Bronchial epithelial cell (primary cell): ENCODE results near the gene COL11A1. TPM values are rescaled to one million over a fixed set of nuclear protein-coding genes. Genes with fewer than 3 reads are reported as not detected.

Experiments used
- DNase-seq: peaks from one replicate; pipeline ENCODE4 v3.0.0-alpha.2; 2010; ENCODE audit warnings: low read depth
- FAIRE-seq: peaks from 2 replicates; lab custom pipeline; 2011; peaks lifted over from hg19 to GRCh38; lab: Jason Lieb, UNC
- H3K27me3 ChIP-seq: 2 replicates; pipeline ENCODE4 v1.5.1; 2011; ENCODE audit warnings: low read length; ENCODE audit not compliant: control insufficient read depth, insufficient read depth
- H3K36me3 ChIP-seq: 2 replicates; pipeline ENCODE4 v1.5.1; 2011; ENCODE audit warnings: low read length; ENCODE audit not compliant: control insufficient read depth, insufficient read depth
- H3K4me3 ChIP-seq: 2 replicates; pipeline ENCODE4 v1.5.1; 2011; ENCODE audit warnings: mild to moderate bottlenecking, low read depth, low read length, control low read depth
- total RNA-seq: library from RNA; depleted of rRNA; stranded (reverse); fragments of >200 nt; gene quantifications from 2 replicates; pipeline ENCODE4 v1.2.1, GENCODE V29; 2014
- TF ChIP-seq, protein P1 (sequence below): IDR thresholded peaks from 2 replicates; pipeline ENCODE4 v1.5.1; 2011; ENCODE audit warnings: mild to moderate bottlenecking, moderate library complexity, low read length, control low read depth, inconsistent platforms; ENCODE audit not compliant: insufficient read depth, severe bottlenecking

Gene COL11A1
- total RNA-seq, 1 donor from 2014 or later = 0.26 TPM

- TF ChIP-seq, protein P1, sequence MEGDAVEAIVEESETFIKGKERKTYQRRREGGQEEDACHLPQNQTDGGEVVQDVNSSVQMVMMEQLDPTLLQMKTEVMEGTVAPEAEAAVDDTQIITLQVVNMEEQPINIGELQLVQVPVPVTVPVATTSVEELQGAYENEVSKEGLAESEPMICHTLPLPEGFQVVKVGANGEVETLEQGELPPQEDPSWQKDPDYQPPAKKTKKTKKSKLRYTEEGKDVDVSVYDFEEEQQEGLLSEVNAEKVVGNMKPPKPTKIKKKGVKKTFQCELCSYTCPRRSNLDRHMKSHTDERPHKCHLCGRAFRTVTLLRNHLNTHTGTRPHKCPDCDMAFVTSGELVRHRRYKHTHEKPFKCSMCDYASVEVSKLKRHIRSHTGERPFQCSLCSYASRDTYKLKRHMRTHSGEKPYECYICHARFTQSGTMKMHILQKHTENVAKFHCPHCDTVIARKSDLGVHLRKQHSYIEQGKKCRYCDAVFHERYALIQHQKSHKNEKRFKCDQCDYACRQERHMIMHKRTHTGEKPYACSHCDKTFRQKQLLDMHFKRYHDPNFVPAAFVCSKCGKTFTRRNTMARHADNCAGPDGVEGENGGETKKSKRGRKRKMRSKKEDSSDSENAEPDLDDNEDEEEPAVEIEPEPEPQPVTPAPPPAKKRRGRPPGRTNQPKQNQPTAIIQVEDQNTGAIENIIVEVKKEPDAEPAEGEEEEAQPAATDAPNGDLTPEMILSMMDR = no peak
- DNase-seq (no peak), FAIRE-seq (no peak)
- H3K36me3 ChIP-seq = no peaks in the 10 kb centered on the region
- no peak overlapping the region for H3K4me3 ChIP-seq
- H3K27me3 ChIP-seq = no peaks in the 10 kb centered on the region
Observed at GRCh38 chr1:102851616-102852015, 256.7 kb downstream of the COL11A1 start.

DNA sequence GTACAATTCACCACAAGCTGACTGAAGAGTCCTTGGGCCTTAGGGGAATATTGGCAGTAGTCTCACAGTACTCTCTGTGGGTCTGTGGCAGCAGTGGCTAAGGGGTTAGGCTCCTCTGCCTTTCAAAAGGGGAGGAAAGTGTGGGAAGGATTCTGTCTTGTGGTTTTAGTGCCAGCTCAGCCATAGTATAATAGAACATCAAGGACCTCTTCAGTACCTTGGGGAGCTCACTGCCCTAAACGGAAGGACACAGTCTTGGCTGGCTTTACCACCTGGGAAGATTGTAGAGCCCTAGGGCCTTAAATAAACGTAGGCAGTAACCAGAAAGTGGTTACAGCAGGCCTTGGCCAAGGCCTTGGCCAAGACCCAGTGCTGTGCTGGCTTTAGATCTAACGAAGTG is 265.7 kb downstream of the COL11A1 start:
- TF ChIP-seq, protein P1 = no peak
- FAIRE-seq = no peak

DNA sequence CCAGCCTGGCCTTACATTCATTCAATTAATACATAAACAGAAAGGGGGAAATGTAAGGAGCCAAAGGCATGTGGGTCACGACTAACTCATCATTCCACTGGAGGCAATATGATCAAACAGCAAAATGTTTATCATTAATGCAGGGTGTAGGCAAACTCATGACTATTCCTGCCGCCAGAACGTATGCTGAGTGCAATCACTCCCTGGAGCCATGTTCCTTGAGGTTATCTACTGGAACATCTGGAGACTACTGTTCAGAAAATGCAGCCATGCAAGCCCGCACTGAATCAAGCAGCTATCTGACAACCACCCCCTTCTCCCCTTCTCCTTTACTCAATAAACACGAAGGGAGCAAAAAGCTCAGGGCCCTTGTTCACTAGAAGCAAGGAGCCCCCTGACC is 267.6 kb downstream of the COL11A1 start:
- TF ChIP-seq, protein P1 = no peak
- Histone ChIP-seq H3K27me3 (no peaks in the 10 kb centered on the region), H3K4me3 (no peak overlapping the region), H3K36me3 (no peaks in the 10 kb centered on the region)
- no peak for FAIRE-seq
- DNase-seq = no peak

More for the DNA sequence above, 265.7 kb downstream of the COL11A1 start:
- DNase-seq = no peak
- Histone ChIP-seq H3K27me3 (no peaks in the 10 kb centered on the region), H3K36me3 (no peaks in the 10 kb centered on the region), H3K4me3 (no peak overlapping the region)

DNA sequence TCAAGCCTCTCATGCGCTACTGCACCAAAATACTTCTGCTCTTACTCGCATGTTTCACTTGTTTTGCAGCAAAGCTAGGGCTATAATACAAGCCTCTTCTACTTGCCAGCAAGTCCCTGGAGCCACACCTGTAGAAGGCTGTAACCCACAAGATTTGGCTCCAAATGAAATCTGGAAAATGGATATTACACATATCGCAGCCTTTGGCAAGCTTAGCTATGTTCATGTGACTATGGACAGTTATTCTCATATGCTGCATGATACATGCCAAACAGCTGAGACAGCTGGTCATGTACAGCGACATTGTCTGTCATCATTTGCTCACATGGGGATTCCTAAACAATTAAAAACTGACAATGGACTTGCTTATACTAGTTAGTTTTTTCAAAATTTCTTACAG is 270.3 kb downstream of the COL11A1 start:
- Histone ChIP-seq H3K27me3 (no peaks in the 10 kb centered on the region), H3K36me3 (no peaks in the 10 kb centered on the region), H3K4me3 (no peak overlapping the region)
- TF ChIP-seq, protein P1 = no peak
- FAIRE-seq (no peak), DNase-seq (no peak)

DNA sequence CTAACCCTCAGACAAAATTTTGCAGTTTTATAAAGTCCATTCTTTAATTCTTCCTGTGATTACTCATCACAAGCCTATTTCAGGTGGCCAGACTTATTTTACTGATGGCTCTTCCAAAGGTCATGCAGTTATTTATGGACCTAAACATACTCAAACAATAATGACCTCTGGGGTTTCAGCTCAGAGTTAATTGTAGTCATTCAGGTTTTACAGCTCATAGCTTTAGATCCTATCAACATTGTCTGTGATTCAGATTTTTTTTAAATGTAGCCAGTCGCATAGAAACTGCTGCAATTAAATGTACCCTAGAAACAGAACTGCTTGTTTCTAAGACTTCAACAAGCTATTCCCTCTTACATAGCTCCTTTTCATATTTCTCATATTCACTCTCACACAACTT is 270.8 kb downstream of the COL11A1 start:
- H3K36me3 ChIP-seq = no peaks in the 10 kb centered on the region
- no peaks in the 10 kb centered on the region for H3K27me3 ChIP-seq
- TF ChIP-seq, protein P1 = no peak
- no peak for FAIRE-seq
- H3K4me3 ChIP-seq = no peak overlapping the region
- no peak for DNase-seq

- Histone ChIP-seq H3K27me3 (no peaks in the 10 kb centered on the region), H3K36me3 (no peaks in the 10 kb centered on the region), H3K4me3 (no peak overlapping the region)
- FAIRE-seq = no peak
- no peak for DNase-seq
- TF ChIP-seq, protein P1 = no peak
Observed at GRCh38 chr1:102836991-102837390, 271.3 kb downstream of the COL11A1 start.
